ENCODE data around the gene BORCS6. TPM values are rescaled to one million over a fixed set of nuclear protein-coding genes. Genes with fewer than 3 reads are reported as not detected.

BORCS6 gene
- total and polyA plus RNA-seq, 2 experiments from 2014 or later, result 3.4 to 5.6 TPM

DNA sequence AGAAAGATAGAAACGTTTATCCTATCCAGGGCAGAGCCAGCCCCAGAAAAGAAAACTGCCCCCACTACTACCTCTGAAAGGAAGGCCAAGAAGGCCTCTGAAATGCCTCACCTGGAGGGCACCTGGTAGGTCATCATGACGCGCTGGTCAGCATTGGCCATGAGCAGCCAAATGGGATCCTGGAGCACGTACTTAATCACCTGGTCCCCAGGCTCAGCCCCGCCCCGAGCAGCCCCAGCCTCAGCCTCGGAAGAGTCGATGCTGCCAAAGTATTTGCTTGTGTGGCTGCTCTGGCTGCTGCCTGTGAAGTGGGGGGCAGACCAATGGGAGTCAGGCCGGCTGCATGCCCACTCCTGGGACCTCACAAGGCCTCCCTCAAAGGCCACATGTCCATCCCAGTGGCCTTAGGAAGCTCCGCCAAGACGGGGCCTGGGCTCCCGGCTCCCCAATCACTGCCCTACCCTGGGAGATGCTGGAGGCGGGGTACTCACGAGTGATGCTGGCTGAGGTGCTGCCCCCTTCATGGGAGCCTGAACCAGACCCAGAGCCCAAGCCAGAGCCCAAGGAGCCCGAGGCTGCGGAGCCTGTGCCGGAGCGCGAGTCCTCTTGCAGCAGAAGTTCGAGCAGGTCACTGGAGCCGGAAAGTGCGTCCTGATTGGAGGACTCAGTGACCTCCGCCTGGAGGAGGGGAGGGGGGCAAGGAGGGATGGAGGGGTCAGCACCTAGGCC, 47.7 kb downstream of the BORCS6 start:
- H3K9me2 ChIP-seq (ENCODE audit: insufficient read depth), result no peaks in the 10 kb centered on the region
- H3K27ac ChIP-seq, result no peak overlapping the region
- TF ChIP-seq EZH2 (IDR thresholded peaks at IDR 0.05; ENCODE audit: insufficient read depth, poor library complexity, severe bottlenecking) (no peak), EZH2phosphoT487 (IDR thresholded peaks at IDR 0.05; ENCODE audit: insufficient read depth, low read depth) (no peak)
- no peaks in the 10 kb centered on the region for H3K9me3 ChIP-seq (ENCODE audit: low read depth)
- H4K20me1 ChIP-seq (ENCODE audit: insufficient read depth), result no peaks in the 10 kb centered on the region
- H3K27me3 ChIP-seq (replicated peaks; ENCODE audit: insufficient read depth), result no peaks in the 10 kb centered on the region
- peaks cover 16% of the 10 kb centered on the region; the same call in 1 of the 2 replicates for H3K36me3 ChIP-seq (ENCODE audit: low read depth)
- H2AFZ ChIP-seq, result no peak overlapping the region
- in situ Hi-C loops (cut with MboI), result no loop called here
- no peak overlapping the region for H3K9ac ChIP-seq
- no peak overlapping the region for H3K4me3 ChIP-seq
- H3K4me1 ChIP-seq (ENCODE audit: insufficient read depth), result peaks cover 5% of the 10 kb centered on the region
- DNase-seq, result no peak
- no peak overlapping the region for H3K4me2 ChIP-seq (ENCODE audit: unreplicated experiment)
- H3K79me2 ChIP-seq (ENCODE audit: insufficient read depth), result no peaks in the 10 kb centered on the region
- peaks cover 29% of the 10 kb centered on the region for H3F3A ChIP-seq (ENCODE audit: insufficient read depth)
- 84 to 86% methylated on average over 23 of the region's 23 CpGs for WGBS, 2 experiments (ENCODE audit: low coverage in 1 of 2, low lambda C conversion rate in 2 of 2, missing lambda C conversion rate in 2 of 2)

DNA sequence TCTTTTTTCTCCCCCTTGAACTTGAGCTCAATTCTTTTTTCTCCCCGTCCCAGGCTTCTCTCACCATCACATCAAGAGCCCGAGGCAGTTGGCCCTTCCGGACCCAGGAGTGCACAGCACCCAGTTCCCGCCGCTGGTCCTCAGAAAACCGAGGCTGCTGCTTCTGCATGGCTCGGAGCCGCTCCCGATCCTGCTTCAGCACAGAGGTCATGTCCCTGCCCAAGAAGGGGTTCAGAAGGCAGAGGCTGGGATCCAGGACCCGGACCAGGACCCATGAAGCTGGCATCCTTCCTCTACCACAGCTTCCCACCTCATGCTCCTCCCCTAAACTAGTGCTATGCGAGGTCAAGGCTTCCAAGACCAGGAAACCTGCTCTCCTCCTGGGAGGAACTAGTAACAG, 48.2 kb downstream of the BORCS6 start:
- WGBS, 2 experiments (ENCODE audit: low coverage in 1 of 2, low lambda C conversion rate in 2 of 2, missing lambda C conversion rate in 2 of 2), result 80 to 86% methylated on average over 11 of the region's 11 CpGs
- no peak for DNase-seq
- in situ Hi-C loops (cut with MboI), result no loop called here

DNA sequence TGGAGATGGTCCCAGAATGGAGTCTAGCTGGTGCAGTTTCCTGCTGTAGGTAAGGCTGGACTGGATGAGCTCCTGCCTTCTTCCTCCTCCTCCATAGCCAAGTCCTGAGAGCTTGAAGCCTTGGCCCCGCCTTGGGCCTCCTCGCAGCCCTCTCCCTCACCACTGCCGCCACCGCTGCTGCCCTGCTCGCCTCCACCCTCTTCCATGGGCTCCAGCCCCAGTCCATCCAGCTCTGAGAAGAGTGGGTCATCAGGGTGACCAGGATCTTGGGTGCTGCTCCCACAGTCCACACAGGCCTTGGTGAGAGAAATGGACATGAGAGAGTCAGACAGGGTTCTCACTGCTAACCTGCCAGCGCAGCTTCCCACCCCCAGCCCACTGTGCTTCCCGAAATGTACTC, 48.9 kb downstream of the BORCS6 start:
- no peak overlapping the region for H3K4me2 ChIP-seq (ENCODE audit: unreplicated experiment)
- DNase-seq, result no peak
- H3K4me3 ChIP-seq, result no peak overlapping the region
- H3K36me3 ChIP-seq (ENCODE audit: low read depth), result peaks cover 16% of the 10 kb centered on the region; the same call in 1 of the 2 replicates
- peaks cover 5% of the 10 kb centered on the region for H3K4me1 ChIP-seq (ENCODE audit: insufficient read depth)
- in situ Hi-C loops (cut with MboI), result no loop called here
- no peak overlapping the region for H3K9ac ChIP-seq
- H3K9me2 ChIP-seq (ENCODE audit: insufficient read depth), result no peaks in the 10 kb centered on the region
- H3K27ac ChIP-seq, result no peak overlapping the region
- H3K27me3 ChIP-seq (replicated peaks; ENCODE audit: insufficient read depth), result no peaks in the 10 kb centered on the region
- H3F3A ChIP-seq (ENCODE audit: insufficient read depth), result peaks cover 29% of the 10 kb centered on the region
- no peaks in the 10 kb centered on the region for H3K79me2 ChIP-seq (ENCODE audit: insufficient read depth)
- no peaks in the 10 kb centered on the region for H3K9me3 ChIP-seq (ENCODE audit: low read depth)
- TF ChIP-seq EZH2phosphoT487 (IDR thresholded peaks at IDR 0.05; ENCODE audit: insufficient read depth, low read depth), result no peak
- H4K20me1 ChIP-seq (ENCODE audit: insufficient read depth), result no peaks in the 10 kb centered on the region
- H2AFZ ChIP-seq, result no peak overlapping the region
- WGBS, 2 experiments (ENCODE audit: low coverage in 1 of 2, low lambda C conversion rate in 2 of 2, missing lambda C conversion rate in 2 of 2), result 89 to 91% methylated on average over 7 of the region's 7 CpGs

More for the DNA sequence above, 48.2 kb downstream of the BORCS6 start:
- no peak for TF ChIP-seq EZH2 (IDR thresholded peaks at IDR 0.05; ENCODE audit: insufficient read depth, poor library complexity, severe bottlenecking)
- no peak for TF ChIP-seq EZH2phosphoT487 (IDR thresholded peaks at IDR 0.05; ENCODE audit: insufficient read depth, low read depth)
- H3K9ac ChIP-seq, result no peak overlapping the region
- H3K36me3 ChIP-seq (ENCODE audit: low read depth), result peaks cover 16% of the 10 kb centered on the region; the same call in 1 of the 2 replicates
- H4K20me1 ChIP-seq (ENCODE audit: insufficient read depth), result no peaks in the 10 kb centered on the region
- peaks cover 29% of the 10 kb centered on the region for H3F3A ChIP-seq (ENCODE audit: insufficient read depth)
- no peak overlapping the region for H3K4me2 ChIP-seq (ENCODE audit: unreplicated experiment)
- no peaks in the 10 kb centered on the region for H3K9me2 ChIP-seq (ENCODE audit: insufficient read depth)
- no peak overlapping the region for H3K27ac ChIP-seq
- no peak overlapping the region for H2AFZ ChIP-seq
- H3K9me3 ChIP-seq (ENCODE audit: low read depth), result no peaks in the 10 kb centered on the region
- no peaks in the 10 kb centered on the region for H3K27me3 ChIP-seq (replicated peaks; ENCODE audit: insufficient read depth)
- no peak overlapping the region for H3K4me3 ChIP-seq
- H3K4me1 ChIP-seq (ENCODE audit: insufficient read depth), result peaks cover 5% of the 10 kb centered on the region
- H3K79me2 ChIP-seq (ENCODE audit: insufficient read depth), result no peaks in the 10 kb centered on the region

DNA sequence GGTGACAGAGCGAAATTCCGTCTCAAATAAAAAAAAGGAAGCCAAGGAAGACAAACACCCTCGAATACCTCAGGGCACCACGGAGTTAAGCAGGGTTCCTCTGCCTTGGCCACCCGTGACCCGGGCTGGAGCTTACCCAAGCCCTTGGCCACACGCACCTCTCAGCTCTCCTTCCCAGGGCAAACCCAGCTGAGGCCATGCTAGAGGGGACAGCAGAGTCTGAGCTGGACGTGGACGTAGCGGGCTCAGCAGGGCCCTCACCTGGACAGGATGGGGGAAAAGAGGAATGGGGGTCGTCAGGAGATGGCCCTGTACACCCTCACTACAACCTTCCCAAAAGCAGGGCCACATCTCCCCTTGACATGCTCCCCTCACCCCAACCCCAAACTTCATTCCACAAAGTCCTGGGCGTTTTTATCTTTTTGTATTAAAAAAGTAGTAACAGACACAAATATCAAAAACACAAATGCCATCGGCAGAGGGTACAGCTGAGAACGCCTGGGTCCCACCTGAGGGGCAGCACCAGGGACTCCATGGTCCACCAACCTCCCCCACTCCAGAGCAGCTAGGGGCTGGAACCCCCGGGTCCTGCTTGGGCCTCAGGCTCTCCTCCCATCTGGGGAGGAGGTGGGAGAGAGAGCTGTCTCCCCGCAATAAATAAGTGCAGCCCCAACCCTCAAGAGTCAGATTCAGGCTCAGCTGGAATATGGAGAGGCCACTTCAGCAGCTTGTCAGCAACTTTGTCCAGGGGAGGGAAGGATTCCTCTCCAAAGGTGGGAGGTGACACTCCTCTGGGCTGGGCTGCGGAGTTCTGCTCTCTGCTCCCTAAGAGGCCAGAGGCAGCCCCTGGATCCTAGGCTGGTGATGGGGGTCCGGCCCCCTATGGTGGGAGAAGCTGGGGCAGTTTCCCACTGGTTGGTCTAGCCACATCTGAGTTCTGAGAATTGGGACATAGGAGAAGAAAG, 49.6 kb downstream of the BORCS6 start:
- WGBS, 2 experiments (ENCODE audit: low coverage in 1 of 2, low lambda C conversion rate in 2 of 2, missing lambda C conversion rate in 2 of 2), result 83 to 85% methylated on average over 17 to 18 of the region's 18 CpGs
- Histone ChIP-seq H3F3A (ENCODE audit: insufficient read depth) (peaks cover 29% of the 10 kb centered on the region), H2AFZ (no peak overlapping the region), H3K79me2 (ENCODE audit: insufficient read depth) (no peaks in the 10 kb centered on the region), H3K4me2 (ENCODE audit: unreplicated experiment) (no peak overlapping the region), H3K27ac (no peak overlapping the region), H3K4me1 (ENCODE audit: insufficient read depth) (peaks cover 5% of the 10 kb centered on the region), H3K9me3 (ENCODE audit: low read depth) (no peaks in the 10 kb centered on the region), H3K36me3 (ENCODE audit: low read depth) (peaks cover 10% of the 10 kb centered on the region; the same call in 1 of the 2 replicates), H4K20me1 (ENCODE audit: insufficient read depth) (no peaks in the 10 kb centered on the region), H3K9me2 (ENCODE audit: insufficient read depth) (no peaks in the 10 kb centered on the region), H3K27me3 (replicated peaks; ENCODE audit: insufficient read depth) (no peaks in the 10 kb centered on the region), H3K9ac (no peak overlapping the region), H3K4me3 (no peak overlapping the region)
- peak; percentile 27 for DNase-seq
- no peak for TF ChIP-seq EZH2phosphoT487 (IDR thresholded peaks at IDR 0.05; ENCODE audit: insufficient read depth, low read depth)
- no peak for TF ChIP-seq EZH2 (IDR thresholded peaks at IDR 0.05; ENCODE audit: insufficient read depth, poor library complexity, severe bottlenecking)
- in situ Hi-C loops (cut with MboI), result no loop called here
